IPS-18c (cell line): ENCODE measurements around the gene TXNDC5.

ENCODE experiments used
- H3K4me3 ChIP-seq: 2 replicates; pipeline ENCODE4 v1.7.0; 2013; ENCODE audit warnings: low read depth, mild to moderate bottlenecking, low read length, moderate library complexity; ENCODE audit not compliant: insufficient read depth
- H3K9me3 ChIP-seq: one replicate; pipeline ENCODE4 v1.6.1; 2013; ENCODE audit warnings: mild to moderate bottlenecking, low read length, moderate library complexity; ENCODE audit not compliant: control insufficient read depth, insufficient read depth

TXNDC5 gene

GRCh38 chr6:7836371-7837026 is 74.1 kb downstream of the TXNDC5 start:
- no peak overlapping the region for H3K4me3 ChIP-seq
- H3K9me3 ChIP-seq: no peaks in the 10 kb centered on the region

- Histone ChIP-seq H3K9me3 (no peaks in the 10 kb centered on the region), H3K4me3 (no peak overlapping the region)
Measured at GRCh38 chr6:7833751-7834070, 76.9 kb downstream of the TXNDC5 start.

- Histone ChIP-seq H3K4me3 (no peak overlapping the region), H3K9me3 (no peaks in the 10 kb centered on the region)
Measured at GRCh38 chr6:7832904-7833750, 77.5 kb downstream of the TXNDC5 start.
